Activated CD4-positive, alpha-beta T cell treated with anti-CD3 and anti-CD28 coated beads, Interleukin-2, Interleukin-6, amounts not matched to agents 100 ng/mL and 50 ng/mL, durations not matched to agents 16 hours and 8 hours (primary cell): Measurements from ENCODE around the gene LYPD1.
"Not testable (repeated sequence)": the region's sequence is repeated elsewhere in the genome, so short reads cannot be mapped to it uniquely, and the experiment has no call there.

Experiments
- DNase-seq: peaks from one replicate; pipeline ENCODE4 v3.0.0-alpha.2; 2020

The LYPD1 gene, protein sequence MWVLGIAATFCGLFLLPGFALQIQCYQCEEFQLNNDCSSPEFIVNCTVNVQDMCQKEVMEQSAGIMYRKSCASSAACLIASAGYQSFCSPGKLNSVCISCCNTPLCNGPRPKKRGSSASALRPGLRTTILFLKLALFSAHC

DNA sequence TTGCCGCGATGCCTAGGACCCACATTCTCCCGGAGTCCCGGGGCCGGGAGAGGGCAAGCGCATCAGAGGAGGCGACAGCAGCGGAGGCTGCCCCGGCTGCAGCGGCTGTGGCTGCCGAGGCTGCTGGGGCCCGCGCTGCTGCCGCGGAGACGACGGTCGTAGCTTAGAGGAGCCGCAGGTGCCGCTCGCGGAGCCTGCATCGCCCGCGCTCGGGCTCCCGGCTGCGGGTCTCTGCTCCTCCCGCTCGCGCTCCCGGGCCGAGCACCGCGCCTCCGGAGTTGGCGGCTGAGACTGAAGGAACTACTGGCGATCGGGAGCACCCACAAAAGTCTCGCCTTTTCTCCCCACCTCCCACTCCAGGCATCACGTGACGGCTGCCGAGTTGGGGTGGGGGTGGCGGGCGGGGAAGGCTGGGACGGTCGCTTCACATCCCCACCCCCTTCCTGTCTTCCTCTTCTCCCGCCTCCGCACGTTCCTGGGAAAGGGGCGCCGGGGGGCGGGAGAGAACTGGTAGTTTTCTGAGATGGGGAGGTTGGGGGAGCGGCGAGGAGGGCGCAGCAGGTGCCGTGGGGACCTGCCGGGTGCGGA is at the start of gene LYPD1:
LYPD1 (minus strand) TSS at position 298 of the 588 bp plus-strand sequence; CDS start at position 25, 273 bp downstream.
- DNase-seq: no peak

DNA sequence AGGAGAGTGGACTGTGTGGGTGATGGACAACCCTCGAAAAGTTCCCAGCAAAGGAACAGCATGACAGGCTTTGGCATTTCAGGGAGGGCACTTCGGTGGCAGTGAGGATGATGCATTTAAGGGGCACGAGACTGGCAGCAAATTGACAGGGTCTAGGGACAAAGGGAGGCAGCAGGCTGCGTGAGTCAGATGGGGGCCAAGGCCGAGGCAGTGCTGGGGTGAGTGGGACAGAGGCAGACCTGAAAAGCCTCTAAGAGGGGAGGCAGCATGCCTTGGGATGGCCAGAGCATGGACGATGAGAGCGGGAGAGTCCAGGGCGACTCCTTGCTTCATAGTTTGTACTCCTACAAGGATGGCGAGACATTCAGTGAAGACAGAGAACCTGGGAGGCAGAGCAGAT is 49.5 kb upstream of the LYPD1 start:
- DNase-seq: no peak

DNA sequence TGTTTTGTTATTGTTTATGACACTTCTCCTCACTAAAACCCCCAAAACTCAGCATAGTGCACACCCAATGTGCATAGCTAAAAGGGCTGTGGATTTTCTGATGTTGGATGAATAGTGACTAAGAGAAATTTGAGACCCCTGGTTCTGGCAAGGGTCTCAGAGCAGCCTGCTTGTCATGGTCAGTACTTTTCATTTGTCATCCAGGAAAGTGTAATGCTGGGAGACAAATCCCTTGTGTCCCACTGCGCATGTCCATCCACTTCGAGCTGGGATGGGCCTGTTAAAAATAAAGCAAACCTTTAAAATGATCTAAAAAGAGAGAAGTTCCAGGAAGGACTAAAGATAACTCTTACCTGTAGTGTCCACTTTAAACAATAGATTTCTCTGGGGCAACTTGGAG is 46.9 kb upstream of the LYPD1 start:
- DNase-seq: no peak

DNA sequence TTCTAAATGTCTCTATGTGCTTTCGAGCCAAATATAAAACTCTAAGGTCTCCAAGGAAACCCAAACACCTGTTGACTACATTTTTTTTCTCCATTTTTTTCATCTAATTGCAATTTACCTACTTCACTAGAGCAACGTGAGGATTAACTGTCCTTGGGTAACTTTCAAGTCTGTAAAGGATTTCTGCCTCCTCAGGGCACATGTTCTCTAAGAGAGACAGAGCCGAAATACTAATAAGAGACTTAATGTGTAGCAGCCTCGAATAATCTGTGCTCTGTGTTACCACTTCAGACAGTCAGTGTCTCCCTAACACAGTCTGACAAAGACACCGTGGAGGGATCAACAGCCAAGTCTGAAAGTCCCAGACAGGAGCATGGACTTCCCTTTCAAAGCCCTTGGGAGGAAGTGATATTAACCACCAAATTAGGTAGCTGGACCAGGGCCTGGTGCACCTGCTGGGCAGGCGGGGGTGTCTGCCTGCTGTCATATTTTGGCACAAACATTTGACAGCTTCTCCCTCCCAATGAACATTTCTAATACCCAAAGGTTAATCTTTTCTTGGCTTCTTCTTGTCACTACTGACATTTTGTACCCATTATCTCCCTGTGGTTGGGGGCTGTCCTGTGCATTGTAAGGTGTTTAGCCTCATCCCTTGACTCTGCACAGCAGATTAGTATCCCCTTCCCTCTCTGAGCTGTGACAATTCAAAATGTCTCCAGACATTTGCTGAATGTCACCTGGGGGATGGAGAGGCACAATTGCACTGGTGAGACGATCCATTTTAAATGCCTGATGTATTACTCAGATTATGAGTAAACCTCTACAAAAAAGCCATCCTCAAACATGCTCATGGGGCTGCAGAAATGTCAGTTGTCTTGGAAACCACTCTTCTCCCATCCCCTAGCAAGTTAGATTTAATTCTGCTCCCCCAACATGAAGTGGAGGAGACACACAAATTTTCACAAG is 45.7 kb upstream of the LYPD1 start:
- no peak for DNase-seq

DNA sequence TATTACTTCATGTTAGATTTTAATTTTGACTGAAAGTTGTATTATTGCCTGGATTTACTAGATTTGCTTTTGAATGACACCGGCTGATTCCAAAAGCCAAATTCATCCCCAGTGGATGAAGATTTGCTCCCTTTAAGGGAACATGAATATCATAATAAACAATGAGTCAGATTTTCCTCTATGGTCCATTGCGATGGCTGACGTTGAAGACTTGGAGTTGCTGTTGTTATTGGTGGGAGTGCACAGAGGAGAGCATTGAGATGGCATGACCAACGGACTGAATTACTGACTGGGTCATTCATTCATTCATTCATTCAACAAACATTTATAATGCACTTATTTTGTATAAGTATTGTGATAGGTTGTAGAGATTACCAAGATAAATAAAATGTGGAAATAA is 33.4 kb upstream of the LYPD1 start:
- no peak for DNase-seq

DNA sequence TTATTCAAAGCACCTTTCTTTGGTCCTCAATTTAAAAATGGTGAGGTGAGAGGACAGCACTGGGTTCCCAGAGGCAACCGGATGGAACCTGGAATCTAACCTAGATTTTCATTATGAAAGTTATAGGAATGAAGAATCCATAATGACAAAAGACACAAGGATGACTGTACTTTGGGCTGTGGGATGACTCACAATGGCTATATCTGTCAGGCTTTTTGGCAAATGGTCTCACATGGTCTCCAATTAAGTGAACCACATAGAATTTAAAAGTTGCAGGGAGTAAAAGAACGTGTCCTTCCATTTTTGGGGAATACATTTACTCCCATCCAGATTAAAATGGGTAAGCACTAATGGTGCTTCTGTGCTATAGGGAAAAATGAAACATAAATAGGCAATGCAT is 31.8 kb upstream of the LYPD1 start:
- DNase-seq: no peak

DNA sequence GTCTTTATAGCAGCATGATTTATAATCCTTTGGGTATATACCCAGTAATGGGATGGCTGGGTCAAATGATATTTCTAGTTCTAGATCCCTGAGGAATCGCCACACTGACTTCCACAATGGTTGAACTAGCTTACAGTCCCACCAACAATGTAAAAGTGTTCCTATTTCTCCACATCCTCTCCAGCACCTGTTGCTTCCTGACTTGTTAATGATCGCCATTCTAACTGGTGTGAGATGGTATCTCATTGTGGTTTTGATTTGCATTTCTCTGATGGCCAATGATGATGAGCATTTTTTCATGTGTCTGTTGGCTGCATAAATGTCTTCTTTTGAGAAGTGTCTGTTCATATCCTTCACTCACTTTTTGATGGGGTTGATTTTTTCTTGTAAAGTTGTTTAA is 29.8 kb upstream of the LYPD1 start:
- not testable (repeated sequence) for DNase-seq

DNA sequence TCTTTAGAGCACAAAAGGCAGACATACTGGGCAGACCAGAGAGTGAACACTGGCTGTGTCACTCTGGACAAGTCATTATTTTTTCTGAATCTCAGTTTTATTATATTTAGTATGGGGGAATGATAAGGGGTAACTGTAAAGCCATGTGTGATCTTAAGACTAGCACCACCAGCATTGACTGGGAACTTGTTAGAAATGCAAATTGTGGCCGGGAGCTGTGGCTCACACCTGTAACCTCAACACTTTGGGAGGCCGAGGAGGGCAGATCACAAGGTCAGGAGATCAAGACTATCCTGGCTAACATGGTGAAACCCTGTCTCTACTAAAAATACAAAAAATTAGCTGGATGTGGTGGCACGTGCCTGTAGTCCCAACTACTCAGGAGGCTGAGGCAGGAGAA is 28.3 kb upstream of the LYPD1 start:
- not testable (repeated sequence) for DNase-seq

DNA sequence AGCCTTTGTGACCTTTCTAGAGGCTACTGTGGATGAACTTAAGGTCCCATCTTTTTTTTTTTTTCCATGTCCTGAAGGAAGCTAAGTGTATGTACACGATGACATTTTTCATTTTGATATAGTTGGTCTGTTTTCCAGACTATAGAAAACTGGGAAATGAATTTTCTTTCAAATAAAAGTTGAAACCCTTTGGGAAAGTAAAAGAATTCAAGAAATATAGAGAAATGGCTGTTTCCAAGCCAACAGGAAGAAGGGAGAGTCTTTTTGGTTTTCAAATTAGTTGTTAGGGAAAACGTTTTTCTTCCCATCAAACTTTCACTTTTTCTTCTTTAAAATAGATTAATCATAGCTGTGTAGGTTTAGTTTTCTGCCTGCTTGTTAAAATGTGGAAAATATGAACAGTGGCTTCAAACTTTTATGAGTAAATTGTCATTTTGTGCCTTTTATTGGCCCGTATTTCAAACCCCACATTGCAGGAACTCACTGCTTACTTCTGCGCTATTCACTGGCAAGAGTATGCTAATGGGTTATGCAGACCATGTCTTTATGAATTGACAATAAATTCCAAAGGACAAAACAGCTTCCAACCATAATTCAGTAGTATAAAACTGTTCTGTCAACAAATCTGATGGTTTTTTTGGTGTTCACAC is 27.7 kb upstream of the LYPD1 start:
- no peak for DNase-seq

DNA sequence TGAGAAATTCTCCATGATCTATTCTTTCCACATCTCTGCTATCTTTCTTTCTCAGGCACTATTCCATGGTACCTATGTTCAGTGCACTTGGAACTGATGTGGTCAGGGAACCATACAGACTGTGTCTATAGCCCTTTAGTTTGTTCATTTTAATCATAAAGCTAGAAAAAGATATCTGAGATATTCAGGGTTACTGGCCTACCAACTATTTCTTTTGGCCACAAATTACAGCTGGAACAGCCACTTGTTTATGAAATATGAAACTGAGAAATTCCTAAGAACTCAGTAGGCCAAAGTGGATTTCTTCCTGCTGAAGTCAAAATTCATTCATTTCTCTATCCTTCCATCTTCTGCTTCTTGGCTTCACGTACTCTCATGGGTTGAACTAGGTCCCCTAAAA is 22.8 kb upstream of the LYPD1 start:
- DNase-seq: no peak

DNA sequence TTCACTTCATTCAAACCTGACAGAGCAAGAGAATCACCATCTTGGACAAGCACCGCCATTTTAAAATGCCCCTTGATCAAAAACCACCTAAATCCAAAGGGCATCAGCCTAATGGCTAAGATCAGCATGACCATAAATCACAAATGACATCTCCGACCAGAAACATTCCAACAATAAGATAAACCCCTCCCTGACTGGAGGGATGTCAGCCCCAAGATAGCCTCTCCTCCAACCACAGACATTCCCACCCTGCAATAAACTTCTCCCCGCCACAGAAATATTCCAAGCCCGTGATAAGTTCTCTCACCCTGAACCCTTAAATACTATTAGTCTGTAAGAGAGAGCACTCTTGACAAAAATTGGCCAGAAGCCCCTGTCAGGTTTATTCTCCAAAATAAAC is 21.6 kb upstream of the LYPD1 start:
- no peak for DNase-seq

DNA sequence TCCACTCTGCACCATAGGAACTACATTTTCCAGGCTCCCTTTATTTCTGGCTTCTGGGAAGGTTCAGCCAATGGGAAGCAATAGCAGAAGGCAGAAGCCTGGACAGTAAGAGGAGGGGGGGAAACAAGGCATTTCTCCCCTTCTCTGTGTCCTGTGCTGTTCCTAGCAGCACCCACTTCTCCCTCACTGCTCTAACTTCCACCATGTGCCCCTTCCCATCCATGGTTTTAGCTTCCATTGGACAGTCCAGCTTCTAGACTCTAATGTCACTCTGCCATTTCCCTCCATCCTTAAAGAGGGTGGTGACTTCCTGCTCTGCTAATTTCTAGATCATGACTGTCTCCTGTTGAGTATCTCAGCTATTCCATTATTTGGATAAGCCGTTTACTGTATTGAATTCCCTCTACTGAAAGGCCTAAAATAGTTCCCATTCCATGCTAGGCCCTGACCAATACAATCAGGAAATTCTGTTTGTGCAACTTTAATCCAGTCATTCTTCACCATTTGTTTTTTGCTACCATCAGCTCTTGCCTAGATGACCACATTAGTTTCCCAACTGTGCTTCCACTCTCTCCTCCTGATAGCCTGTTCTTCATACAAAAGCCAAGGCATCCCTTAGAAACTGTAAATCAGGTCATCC is 20.8 kb upstream of the LYPD1 start:
- DNase-seq: no peak

DNA sequence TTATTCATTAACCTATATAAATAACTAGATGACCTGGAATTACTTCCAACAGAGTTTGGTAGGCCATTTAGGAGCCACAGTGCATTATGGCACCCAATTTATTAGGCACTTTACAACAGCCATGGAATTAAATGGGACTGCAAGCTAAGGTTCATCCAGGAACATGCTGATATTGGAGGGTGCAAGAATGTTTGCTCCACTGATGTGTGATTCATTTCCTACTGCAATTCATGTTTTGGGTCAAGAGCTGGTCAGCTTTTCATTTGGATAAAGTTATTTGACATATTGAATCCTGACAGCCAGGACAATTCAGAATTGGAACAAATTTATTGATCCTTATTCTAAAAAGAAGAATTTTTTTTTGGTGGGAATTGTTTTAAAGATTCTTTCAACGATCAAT is 11.8 kb upstream of the LYPD1 start:
- DNase-seq: no peak

DNA sequence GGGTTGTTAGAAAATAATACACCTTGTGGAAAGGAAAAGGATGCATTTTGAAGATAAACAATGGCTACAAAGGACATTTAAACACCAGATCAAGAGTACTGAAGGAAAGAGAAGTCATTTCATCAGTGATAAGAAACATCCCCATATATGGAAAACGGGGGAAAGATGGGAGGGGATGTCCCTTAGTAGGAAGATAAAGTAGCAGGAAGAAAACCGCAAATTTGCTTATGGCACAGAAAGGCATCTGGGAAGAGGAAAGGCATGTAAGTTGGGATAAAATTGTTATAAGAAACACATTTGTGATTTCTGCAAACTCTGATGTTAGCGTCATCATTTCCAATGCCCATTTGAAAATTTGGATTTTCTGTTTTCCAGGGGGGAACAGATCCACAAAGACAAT is 10.5 kb upstream of the LYPD1 start:
- DNase-seq: no peak

DNA sequence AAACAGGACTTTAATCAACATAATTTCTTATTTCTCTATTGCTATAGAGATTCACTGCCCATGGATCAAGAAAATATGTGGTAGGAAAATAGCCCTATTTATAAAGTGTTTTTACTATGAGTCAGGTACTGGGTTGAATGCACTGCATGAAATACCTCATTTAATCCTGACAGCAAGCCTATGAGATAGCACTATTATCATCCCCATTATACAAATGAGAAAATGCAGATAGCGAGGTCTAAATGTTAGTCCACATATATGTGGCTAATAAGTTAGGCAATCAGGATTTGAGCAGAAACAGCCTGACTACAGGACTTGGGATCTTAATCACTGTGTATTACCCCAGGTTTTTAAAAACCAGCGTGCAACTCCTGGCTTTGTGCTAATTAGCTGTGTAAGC is 8.5 kb upstream of the LYPD1 start:
- DNase-seq: no peak

DNA sequence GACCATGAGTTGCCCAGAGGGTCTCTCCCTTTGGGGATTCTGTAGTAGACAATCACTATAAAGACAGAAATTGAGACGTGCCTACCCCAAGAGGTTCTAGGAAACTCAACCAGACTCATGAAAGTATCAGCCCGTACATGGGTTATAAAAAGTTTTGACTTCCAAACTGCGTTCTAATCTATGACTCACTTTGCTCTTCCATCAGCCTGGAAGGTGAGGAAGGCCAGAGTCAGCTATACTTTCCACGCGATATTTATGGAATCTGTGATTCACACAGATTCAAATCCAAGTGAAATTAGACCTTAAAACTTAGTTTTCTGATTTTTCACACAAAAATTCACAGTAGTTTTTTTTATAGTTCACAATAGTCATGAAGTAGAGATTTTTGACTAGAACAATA is 7.7 kb upstream of the LYPD1 start:
- DNase-seq: no peak

DNA sequence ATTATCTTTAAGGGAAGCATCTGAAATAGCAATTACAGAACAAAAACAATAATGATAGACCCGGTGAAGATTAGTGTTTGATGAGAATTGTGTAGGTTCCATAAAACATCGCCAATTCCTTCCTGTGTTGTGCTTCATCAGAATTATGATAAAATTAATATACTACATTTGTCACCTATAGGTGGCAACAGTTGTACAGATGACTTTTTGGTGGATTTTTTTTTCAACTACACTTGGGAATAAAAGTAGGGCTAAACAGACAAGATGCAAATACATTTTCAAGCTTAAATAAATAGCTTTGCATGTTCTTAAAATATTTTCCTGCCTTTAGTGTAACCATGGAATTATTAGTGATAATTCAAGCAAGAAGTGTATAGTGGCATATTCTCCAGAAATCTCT is 7.0 kb upstream of the LYPD1 start:
- DNase-seq: no peak

DNA sequence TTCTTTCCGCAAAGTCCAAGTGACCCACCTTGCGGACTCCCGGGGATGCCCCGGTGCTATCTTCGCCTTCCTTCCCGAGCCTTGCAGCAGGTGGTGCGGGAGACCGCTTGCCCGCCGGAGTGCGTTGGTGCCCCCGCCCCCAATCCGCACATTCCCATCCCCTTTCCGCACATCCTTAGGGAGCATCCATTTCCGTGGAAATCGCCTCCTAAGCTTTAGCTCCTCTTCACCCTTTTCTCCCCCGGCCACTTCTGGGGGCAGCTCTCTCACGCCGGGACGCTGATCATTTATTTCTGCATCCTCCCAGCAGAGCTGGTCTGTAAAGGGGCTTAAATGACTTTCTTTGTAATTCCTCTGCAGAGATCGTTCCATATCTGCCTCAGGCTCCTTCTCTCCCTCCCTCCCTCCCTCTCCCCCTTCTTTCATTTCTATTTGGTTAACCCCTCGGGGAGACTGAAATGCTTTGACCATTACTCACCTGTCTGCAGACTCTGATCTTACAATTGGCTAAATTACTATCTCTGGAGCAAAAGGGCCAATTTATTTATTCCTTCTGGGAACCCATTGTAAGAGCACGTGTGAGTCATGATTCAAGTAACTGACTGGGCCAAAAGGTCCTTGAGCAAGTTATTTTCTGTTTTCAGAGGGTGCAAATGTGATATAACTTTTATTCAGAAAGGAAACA is 1.3 kb upstream of the LYPD1 start:
- DNase-seq: no peak

DNA sequence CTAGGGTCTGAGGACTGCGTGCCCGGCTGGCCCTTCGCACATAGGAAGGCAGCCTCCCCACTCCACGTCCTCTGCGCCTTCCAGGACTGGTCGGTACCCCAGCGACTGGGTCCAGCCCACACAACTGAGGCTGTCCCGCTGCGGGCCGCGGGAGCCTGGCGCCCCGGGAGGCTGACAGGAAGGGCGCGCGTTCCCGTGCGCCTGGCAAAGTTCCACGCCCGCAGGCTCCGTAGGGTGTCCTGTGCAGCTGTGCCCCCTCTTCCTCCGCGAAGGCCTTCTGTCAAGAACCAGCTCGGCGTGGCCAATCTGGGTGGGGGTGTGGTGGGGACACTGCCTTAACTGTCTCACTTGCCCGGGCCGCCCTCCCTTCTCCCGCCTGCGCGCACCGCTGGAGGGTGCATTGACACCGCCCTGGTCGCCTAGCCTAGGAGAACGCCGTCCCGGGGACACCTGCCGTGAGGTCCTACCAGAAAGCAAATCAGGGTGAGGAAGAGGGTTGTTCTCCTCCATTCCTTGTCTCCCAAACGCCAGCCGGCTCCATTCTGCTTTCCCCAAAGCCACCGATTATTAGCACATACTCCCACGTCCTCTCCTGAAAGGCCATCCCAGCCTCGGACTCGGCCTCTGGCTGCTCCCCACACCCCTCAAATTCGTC is 618 bp upstream of the LYPD1 start:
- DNase-seq: no peak

DNA sequence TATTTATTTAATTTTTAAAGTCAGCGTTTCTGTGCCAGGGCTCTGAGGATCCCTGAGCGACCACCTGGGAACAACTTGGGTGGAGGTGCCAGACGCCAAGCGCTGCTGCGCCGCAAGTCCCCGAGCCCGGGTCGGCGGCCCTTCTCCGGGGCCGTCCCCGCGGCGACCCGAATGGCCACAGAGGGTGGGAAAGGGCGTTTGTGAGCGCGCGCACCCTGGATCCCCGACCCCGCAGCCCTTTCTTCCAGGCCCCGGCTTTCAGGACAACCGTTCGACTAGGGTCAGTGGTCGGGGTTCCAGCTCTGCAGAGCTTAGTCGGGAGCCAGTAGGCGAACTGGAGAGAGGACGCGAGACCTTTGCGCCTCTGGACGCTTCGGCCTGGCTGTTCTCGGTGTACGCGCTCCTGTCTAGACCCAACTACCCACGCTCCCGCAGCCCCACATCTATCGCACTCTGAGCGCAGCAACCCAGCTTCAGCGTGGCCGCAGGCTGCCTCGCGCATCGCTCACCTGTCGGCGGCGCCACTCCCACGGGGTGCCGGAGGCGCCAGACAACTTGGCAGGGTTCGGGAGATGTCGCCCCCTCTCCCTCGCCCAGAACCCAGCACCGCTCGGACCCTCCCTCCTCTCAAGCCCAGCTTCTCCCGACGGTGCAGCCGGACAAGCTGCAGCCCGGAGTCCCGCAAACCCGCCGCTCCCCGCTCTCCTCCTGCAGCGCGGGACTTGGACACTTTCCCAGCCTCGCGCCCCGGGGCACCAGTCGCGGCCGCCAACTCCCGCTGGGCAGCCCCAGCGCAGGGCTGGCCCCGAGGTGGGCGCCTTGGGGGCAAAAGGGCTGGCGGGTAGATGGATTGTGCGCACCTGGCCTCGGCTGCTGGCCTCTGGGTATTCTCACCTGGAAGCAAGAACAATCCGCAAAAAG is 758 bp downstream of the LYPD1 start:
- no peak for DNase-seq
